Loucy (cell line): Measurements from ENCODE around the gene TLL1.

Experiments
- EZH2phosphoT487 ChIP-seq: fragments of 200-600 bp; IDR thresholded peaks from 2 replicates; pipeline ENCODE4 v1.6.1; 2018; ENCODE audit warnings: antibody characterized with exemption, mild to moderate bottlenecking, moderate library complexity, borderline replicate concordance
- TF ChIP-seq, protein P1 (sequence below): fragments of 200-600 bp; sonication (generic); conservative IDR thresholded peaks from 2 replicates; pipeline ENCODE4 v1.5.1; 2014; ENCODE audit warnings: mild to moderate bottlenecking, antibody characterized with exemption, low read length

DNA sequence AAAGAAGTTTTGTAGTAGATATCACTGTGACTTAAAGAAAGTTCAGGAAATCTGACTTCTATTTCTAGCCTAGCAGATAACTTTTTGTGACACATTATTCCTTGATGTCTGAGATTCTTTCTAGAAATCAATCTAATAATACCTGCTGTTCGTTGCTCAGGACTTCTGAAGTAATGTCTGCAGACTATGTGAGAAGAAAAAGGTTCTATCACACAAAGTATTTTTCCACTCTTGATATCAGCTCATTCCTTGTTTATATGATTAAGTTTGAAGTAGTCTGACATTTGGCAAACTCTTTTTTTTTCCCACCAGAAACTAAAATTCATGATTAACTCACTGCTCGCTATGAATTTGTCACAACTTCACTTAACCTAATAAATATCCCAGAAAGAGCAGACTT is 56.6 kb downstream of the TLL1 start:
- TF ChIP-seq, protein P1, sequence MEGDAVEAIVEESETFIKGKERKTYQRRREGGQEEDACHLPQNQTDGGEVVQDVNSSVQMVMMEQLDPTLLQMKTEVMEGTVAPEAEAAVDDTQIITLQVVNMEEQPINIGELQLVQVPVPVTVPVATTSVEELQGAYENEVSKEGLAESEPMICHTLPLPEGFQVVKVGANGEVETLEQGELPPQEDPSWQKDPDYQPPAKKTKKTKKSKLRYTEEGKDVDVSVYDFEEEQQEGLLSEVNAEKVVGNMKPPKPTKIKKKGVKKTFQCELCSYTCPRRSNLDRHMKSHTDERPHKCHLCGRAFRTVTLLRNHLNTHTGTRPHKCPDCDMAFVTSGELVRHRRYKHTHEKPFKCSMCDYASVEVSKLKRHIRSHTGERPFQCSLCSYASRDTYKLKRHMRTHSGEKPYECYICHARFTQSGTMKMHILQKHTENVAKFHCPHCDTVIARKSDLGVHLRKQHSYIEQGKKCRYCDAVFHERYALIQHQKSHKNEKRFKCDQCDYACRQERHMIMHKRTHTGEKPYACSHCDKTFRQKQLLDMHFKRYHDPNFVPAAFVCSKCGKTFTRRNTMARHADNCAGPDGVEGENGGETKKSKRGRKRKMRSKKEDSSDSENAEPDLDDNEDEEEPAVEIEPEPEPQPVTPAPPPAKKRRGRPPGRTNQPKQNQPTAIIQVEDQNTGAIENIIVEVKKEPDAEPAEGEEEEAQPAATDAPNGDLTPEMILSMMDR, result no peak
- no peak for TF ChIP-seq EZH2phosphoT487
